Tongue (tissue), 2 donors: ENCODE results near the gene CDKN2C. TPM values are rescaled to one million over a fixed set of nuclear protein-coding genes. Genes with fewer than 3 reads are reported as not detected.
A peak's percentile ranks its signal among the peaks of the same experiment; 100 is the strongest.
"Not testable (repeated sequence)": the region's sequence is repeated elsewhere in the genome, so short reads cannot be mapped to it uniquely, and the experiment has no call there.

Experiments
- DNase-seq: peaks from one replicate; pipeline ENCODE4 v3.0.0-alpha.2; 2015
- total RNA-seq: library from RNA; depleted of rRNA; stranded (reverse); fragments of >200 nt; gene quantifications from one replicate; pipeline ENCODE4 v1.2.3, GENCODE V29; 2014

The CDKN2C gene
- total RNA-seq, 1 donor from 2014 or later = 22.0 TPM

- peak; percentile 8 for DNase-seq
Observed at GRCh38 chr1:50980505-50980904, 10.5 kb downstream of the CDKN2C start.

- no peak for DNase-seq
Observed at GRCh38 chr1:50981741-50982140, 11.7 kb downstream of the CDKN2C start.

GRCh38 chr1:50982611-50983010 is 12.6 kb downstream of the CDKN2C start:
- DNase-seq = no peak

- DNase-seq = no peak
Observed at GRCh38 chr1:50983219-50983802, 13.3 kb downstream of the CDKN2C start.

- DNase-seq = no peak
Observed at GRCh38 chr1:50985094-50985493, 15.0 kb downstream of the CDKN2C start.

- no peak for DNase-seq
Observed at GRCh38 chr1:50986653-50987052, 16.6 kb downstream of the CDKN2C start.

- no peak for DNase-seq
Observed at GRCh38 chr1:50989694-50990093, 19.6 kb downstream of the CDKN2C start.

GRCh38 chr1:50992532-50993318 is 22.7 kb downstream of the CDKN2C start:
- no peak for DNase-seq

GRCh38 chr1:50993645-50994044 is 23.6 kb downstream of the CDKN2C start:
- no peak for DNase-seq

GRCh38 chr1:50994997-50995396 is 25.0 kb downstream of the CDKN2C start:
- DNase-seq = no peak

GRCh38 chr1:50995651-50996050 is 25.6 kb downstream of the CDKN2C start:
- no peak for DNase-seq

- no peak for DNase-seq
Observed at GRCh38 chr1:50996083-50996482, 26.0 kb downstream of the CDKN2C start.

GRCh38 chr1:50999375-50999774 is 29.3 kb downstream of the CDKN2C start:
- not testable (repeated sequence) for DNase-seq

- no peak for DNase-seq
Observed at GRCh38 chr1:51000160-51000559, 30.1 kb downstream of the CDKN2C start.

- no peak for DNase-seq
Observed at GRCh38 chr1:51000651-51001050, 30.6 kb downstream of the CDKN2C start.

- DNase-seq = no peak
Observed at GRCh38 chr1:51002516-51002915, 32.5 kb downstream of the CDKN2C start.

GRCh38 chr1:51005549-51005948 is 35.5 kb downstream of the CDKN2C start:
- not testable (repeated sequence) for DNase-seq

GRCh38 chr1:51009381-51009780 is 39.3 kb downstream of the CDKN2C start:
- no peak for DNase-seq

- DNase-seq = no peak
Observed at GRCh38 chr1:51014878-51015277, 44.8 kb downstream of the CDKN2C start.

GRCh38 chr1:51019811-51020210 is 49.8 kb downstream of the CDKN2C start:
- no peak for DNase-seq
